Left forelimb (tissue), 1 donor: ENCODE results near the gene FECH.
"Not testable (repeated sequence)": the region's sequence is repeated elsewhere in the genome, so short reads cannot be mapped to it uniquely, and the experiment has no call there.

Source experiments
- DNase-seq: peaks from one replicate; pipeline ENCODE4 v3.0.0-alpha.2; 2018; ENCODE audit warnings: low spot score

FECH gene

GRCh38 chr18:57586251-57587049, at the start of gene FECH:
FECH (minus strand) TSS chr18:57586702; CDS start chr18:57586620, 82 bp downstream.
- DNase-seq, result peak; percentile 86

GRCh38 chr18:57635003-57635822, 48.7 kb upstream of the FECH start:
- no peak for DNase-seq

GRCh38 chr18:57631697-57632096, 45.2 kb upstream of the FECH start:
- no peak for DNase-seq

GRCh38 chr18:57630754-57631595, 44.5 kb upstream of the FECH start:
- no peak for DNase-seq

GRCh38 chr18:57630002-57630753, 43.7 kb upstream of the FECH start:
- DNase-seq, result peak; percentile 97

GRCh38 chr18:57629422-57629821, 42.9 kb upstream of the FECH start:
- DNase-seq, result no peak

- no peak for DNase-seq
Measured at GRCh38 chr18:57627488-57627887, 41.0 kb upstream of the FECH start.

GRCh38 chr18:57624988-57625387, 38.5 kb upstream of the FECH start:
- no peak for DNase-seq

GRCh38 chr18:57621246-57621604, 34.7 kb upstream of the FECH start:
- DNase-seq, result no peak

- no peak for DNase-seq
Measured at GRCh38 chr18:57619876-57620275, 33.4 kb upstream of the FECH start.

GRCh38 chr18:57618910-57619309, 32.4 kb upstream of the FECH start:
- DNase-seq, result no peak

- DNase-seq, result no peak
Measured at GRCh38 chr18:57603871-57604270, 17.4 kb upstream of the FECH start.

- DNase-seq, result no peak
Measured at GRCh38 chr18:57595347-57595746, 8.8 kb upstream of the FECH start.

GRCh38 chr18:57592716-57593115, 6.2 kb upstream of the FECH start:
- not testable (repeated sequence) for DNase-seq

GRCh38 chr18:57589161-57589560, 2.7 kb upstream of the FECH start:
- DNase-seq, result no peak

- no peak for DNase-seq
Measured at GRCh38 chr18:57587098-57587661, 678 bp upstream of the FECH start.

- no peak for DNase-seq
Measured at GRCh38 chr18:57585855-57586250, 649 bp downstream of the FECH start.

- no peak for DNase-seq
Measured at GRCh38 chr18:57585421-57585820, 1.1 kb downstream of the FECH start.

GRCh38 chr18:57584444-57584843, 2.1 kb downstream of the FECH start:
- no peak for DNase-seq

GRCh38 chr18:57583297-57583835, 3.1 kb downstream of the FECH start:
- no peak for DNase-seq
